KG1 (cell line): Measurements from ENCODE around the gene HSPA6.
A peak's percentile ranks its signal among the peaks of the same experiment; 100 is the strongest.
"Not testable (repeated sequence)": the region's sequence is repeated elsewhere in the genome, so short reads cannot be mapped to it uniquely, and the experiment has no call there.

Source experiments
- DNase-seq: peaks from one replicate; lab custom pipeline; 2025; lab: John Stamatoyannopoulos, UW

The HSPA6 gene

DNA sequence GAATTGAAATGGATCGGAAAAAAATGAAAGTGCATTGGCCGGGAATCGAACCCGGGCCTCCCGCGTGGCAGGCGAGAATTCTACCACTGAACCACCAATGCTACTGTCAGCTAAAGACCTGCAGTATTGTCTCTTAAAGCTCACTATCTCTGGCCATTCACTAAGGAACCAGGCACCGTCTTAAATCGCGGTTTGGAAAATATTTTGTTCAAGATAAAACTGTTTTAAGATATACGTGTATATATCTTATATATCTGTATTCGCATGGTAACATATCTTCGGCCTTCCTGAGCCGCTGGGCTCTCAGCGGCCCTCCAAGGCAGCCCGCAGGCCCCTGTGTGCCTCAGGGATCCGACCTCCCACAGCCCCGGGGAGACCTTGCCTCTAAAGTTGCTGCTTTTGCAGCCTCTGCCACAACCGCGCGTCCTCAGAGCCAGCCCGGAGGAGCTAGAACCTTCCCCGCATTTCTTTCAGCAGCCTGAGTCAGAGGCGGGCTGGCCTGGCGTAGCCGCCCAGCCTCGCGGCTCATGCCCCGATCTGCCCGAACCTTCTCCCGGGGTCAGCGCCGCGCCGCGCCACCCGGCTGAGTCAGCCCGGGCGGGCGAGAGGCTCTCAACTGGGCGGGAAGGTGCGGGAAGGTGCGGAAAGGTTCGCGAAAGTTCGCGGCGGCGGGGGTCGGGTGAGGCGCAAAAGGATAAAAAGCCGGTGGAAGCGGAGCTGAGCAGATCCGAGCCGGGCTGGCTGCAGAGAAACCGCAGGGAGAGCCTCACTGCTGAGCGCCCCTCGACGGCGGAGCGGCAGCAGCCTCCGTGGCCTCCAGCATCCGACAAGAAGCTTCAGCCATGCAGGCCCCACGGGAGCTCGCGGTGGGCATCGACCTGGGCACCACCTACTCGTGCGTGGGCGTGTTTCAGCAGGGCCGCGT, at the start of gene HSPA6:
Gene HSPA6 (plus strand): TSS at position 724 of the 925 bp plus-strand sequence. CDS start 119 bp downstream, at position 843.
- peak; percentile 93 for DNase-seq

DNA sequence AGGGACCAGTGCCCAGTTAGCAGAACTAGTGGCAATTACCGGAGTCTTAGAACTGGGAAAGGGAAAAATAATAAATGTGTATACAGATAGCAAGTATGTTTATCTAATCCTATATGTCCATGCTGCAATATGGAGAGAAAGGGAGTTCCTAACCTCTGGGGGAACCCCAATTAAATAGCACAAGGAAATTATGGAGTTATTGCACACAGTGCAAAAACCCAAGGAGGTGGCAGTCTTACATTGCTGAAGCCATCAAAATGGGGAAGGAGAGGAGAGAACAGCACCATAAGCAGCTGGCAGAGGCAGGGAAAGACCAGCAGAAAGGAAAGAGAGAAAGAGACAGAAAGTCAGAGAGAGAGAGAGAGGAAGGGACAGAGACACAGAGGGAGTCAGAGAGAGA, 46.6 kb upstream of the HSPA6 start:
- DNase-seq: not testable (repeated sequence)

DNA sequence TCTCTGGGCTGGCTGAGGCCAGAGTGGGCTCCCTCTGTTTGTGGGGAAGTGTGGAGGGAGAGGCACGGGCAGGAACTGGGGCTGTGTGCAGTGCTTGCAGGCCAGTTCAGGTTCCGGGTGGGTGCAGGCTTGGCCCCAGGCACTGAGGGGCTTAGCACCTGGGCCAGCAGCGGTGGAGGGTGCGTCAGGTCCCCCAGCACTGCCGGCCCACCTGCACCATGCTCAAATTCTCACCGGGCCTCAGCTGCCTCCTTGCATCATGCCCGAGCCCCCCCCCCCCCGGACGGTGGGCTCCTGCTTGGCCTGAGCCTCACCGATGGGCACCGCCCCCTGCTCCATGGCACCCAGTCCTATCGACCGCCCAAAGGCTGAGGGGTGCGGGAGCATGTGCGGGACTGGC, 45.4 kb upstream of the HSPA6 start:
- DNase-seq: no peak

DNA sequence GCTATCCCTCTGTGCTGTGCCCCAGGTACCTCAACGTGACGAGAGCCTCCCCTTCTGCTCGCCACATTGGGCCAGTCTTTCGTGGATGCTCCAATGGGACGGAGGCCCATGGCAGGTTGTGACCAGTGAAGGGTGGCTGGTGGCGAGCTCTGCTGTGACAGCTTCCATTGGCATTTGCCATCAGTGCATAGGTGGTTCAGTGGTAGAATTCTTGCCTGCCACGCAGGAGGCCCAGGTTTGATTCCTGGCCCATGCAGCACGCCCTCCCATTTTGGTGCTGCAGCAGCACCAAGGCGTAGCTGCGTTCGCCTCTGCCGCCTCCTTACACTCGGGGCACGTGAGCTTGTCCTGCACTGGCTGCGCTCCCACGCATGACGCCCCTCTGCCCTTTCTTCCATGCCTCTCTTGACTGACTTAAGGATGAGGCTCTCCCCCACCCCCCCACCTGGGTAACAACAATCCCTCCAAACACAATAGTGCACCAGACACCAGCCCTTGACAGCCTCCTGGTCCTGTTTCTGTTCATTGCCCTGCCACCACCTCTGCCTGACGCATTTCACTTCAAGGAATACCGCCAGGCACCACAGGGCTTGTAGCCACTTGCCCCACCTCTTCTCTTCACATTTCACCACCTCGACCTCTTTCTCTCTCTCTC, 43.8 kb upstream of the HSPA6 start:
- no peak for DNase-seq

DNA sequence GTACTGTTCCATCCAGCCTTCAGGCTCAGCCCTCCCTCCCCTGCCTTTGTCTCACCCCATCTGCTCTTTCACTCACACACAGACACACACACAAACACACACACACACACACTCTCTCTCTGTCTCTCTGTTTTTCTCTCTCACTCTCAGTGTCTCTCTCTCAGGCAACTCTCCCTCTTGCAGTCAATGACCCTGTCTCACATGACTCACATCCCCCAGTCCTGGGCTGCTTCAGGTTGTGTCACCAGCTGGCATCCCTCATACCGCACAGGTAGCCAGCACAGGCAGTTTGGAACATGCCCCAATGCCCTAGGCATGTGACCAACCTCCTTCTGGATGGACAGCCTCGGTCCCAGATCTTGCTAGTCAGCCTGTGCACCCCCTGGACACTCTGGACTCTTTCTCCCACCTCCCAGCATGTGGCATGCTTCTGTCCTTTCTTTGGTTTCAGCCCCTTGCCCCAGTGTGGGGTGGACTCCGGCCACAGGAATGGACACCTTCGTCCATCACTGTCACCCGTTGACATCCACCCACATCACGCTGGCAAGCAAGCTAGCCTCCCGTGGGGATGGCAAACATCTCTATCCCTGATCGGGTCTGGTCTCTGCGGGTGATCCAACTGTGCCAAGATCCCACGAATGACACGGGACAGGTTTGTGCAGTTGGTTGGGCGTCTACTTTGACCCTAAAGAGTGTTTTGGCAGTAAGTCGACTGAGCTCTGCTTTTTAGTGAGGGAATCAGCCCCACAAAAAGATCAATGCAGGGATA, 42.5 kb upstream of the HSPA6 start:
- DNase-seq: no peak

DNA sequence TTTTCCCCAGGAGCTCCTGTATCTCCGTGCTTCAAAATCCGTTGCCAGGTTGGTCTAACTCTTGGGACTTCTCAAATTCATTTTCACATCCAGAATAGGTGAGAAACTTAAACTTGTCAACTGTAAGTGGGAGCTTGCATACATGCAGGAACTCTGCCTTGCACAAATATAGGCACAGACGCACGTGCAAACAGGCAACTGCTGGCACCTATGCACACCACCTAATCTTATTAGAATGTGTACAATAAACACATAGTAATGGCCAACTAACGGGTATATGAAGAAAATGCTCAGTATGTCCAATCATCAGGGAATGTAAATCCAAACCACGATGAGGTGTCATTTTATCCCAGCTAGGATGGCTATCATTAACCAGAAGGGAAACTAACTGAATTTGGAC, 41.7 kb upstream of the HSPA6 start:
- no peak for DNase-seq

DNA sequence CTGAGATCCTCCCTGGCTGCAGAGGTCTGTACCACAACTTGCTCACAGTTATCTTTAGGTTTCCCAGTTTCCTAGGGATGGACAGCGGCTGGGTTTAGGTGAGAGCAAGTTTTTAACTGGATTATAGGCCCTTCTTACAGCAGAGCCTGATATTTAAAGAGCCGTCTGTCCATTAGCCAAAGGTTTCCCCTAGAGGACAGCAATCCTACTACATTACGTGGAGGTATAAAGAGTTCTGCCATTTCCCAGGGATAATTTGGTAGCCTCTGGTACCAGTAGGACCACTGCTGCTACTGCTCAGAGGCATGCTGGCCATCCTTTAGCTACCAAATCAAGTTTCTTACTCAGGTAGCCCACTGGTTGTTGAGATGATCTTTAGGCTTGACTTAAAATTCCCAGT, 41.0 kb upstream of the HSPA6 start:
- DNase-seq: no peak

DNA sequence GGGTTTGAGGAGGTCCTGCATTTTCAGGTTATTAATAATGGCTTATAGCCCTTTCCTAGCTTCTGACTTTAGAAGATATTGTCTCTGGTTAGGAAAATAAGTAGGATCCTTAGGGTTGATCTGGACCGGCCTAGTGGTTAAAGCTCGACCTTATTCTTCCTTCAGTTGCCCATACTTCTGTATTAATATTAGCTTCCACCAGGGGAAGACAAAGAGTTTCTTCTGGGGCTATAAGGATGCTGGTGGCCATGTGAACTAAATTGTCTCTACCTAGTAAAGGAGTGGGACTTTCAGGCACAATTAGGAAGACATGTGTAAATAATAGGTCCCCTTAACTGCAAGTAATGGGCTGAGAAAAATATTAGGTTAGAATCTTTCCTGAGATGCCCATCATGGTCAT, 39.7 kb upstream of the HSPA6 start:
- peak; percentile 24 for DNase-seq

DNA sequence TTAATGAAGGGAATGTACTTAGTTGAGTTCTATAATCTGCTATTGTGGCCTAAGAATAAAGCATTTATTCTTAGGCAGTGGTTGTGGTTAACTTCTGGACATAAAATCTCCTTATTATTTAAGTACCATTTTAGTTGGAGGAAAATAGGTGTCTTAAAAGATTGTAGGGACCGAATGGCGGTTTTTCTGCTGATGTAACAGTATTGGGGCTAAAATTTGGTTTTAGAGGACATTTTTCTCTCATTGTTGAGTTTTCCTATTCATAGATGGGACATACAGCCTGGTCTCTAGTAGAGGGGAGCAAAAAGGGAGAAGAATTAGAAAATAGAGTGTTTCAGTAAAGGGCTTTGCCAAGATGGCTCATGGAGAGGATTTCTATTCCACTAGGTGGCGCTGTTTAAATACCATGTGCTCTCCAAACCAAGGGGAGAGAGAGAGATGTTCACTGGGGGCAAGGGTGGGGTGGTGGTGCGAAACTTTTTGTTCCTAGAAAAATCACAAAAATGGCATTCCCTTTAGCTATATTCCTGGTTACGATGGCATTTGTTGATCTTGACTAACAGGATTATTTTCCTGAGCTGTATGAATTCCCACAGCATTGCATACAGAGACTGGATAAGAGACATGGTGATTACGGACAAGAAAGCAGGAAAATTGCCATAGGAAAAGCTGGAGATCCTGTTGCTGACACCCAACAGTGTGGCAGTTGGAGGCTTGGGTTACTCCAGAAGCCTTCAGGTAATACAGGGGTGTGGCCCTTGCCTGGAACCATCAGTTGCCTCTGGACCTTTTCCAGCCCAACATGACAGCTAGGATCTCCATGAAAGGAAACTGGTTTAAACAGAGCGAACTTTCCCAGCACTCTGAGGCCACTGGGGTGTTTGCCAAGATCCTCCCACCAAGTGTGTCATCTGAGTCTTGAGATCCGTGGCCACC, 37.3 kb upstream of the HSPA6 start:
- peak; percentile 83 for DNase-seq

DNA sequence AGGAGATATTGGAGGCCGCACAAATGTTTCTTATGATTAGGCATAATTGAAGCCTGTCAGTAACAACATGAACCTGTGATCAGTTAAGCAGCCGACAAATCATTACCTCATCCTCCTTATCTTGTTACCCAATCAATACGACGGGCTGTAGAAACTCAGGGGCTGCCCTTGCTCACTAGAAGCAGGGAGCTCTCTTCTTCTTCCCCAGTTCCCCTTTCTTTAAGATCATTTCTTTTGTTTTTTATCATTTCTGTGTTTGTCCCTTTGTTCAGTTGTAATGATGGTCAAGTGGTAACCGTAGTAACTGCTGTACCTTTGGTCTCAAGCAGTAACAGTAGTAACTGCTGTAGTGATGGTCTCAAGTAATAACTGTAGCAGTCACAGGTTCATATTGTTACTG, 32.9 kb upstream of the HSPA6 start:
- DNase-seq: no peak

DNA sequence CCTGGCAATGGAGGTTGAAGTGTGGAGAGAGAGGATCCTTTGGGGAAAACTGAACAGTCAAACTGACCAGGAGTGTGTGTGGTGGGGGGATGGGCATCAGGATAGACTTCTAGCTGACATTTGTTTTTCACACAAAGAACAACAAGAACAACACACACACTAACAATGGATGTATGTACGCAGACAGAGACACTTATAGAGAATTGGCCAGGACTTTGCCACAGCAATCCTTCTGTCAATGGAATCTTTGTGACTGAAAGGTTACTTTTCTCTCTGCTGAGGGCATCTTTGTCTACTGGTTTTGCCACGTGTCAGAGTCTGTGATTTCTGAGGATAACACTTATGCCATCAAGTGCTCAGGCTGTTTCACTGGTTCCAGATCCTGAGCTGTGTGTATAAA, 31.5 kb upstream of the HSPA6 start:
- no peak for DNase-seq

DNA sequence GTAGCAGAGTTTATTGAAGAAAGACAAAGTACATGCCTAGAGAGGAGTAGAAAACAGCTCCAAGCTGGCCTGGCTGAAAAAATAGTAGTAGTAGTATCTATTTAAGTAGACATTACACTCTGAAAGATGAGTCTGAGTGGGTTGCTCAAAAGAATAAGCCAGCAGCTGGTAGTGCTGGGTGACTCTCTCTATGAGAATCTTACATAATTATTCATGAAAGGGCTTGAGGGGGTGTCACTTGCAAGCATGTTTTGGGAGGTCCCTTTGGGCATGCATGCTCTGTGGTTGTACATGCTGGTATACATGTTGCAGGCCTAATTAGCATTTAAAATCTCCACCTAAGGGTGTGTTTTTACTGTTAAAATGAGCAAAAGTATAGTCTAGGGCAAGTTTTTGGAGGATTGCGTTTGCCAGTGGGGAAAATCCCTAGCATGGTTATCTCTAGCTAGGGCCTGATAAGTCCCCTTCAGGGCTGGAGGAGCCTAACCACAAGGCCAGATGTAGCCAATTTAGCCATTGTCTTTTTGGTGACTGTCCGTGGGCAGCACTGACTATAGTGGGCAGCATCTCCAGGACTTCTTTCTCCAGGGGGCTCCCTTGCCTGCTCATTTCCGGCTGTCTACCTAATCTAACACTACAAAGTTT, 30.1 kb upstream of the HSPA6 start:
- no peak for DNase-seq

DNA sequence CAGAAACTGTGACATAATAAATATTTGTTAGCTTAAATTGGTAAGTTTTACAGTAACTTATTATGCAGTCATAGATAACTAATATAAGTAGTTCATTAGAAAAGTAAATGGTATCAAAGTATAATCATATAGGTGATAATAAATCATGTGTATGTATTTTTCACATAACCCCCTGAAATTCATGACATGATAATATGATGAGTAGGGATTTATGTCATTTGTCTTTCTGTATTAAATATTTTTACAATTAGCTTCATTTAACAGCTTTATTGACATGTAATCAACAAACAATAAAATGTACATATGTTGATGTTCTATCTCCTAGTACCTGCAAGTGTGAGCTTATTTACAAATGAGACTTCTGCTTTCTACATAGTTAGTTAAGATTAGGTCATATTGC, 28.9 kb upstream of the HSPA6 start:
- no peak for DNase-seq

DNA sequence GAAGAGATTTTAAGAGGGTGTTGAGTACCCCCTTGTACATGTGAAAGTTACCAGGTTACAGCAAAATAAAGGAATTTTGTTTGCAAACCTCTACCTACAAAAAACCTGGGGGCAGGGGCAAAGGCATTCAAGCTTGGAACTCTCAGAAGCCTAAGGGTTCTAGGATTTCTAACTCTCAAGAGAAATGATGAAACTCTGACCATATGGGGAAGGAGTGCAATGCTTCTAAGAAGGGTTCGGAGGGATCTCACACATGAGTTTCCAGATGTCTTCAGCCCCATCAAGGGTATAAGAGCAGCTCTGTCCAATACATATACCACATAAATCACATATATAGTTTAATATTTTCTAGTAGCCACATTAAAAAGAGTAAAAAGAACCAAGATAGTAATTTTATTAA, 26.4 kb upstream of the HSPA6 start:
- DNase-seq: no peak

DNA sequence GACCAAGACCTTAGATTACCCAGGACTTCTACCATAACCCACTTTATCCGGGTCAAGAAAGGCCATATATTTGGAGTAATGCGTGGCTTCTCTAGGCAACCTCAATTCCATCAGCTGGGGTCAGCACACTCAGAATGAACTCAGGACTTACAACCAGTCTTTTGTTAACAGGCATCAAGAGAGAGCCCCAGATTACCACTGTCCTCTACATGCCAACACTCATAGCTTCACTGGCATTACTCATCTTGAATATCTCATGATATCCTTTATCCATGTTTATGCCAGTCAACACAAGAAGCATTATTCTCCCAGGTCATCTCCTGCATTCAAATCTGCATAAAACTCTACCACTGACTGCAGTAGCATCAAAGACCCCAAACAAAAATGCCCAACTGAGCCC, 25.7 kb upstream of the HSPA6 start:
- no peak for DNase-seq

DNA sequence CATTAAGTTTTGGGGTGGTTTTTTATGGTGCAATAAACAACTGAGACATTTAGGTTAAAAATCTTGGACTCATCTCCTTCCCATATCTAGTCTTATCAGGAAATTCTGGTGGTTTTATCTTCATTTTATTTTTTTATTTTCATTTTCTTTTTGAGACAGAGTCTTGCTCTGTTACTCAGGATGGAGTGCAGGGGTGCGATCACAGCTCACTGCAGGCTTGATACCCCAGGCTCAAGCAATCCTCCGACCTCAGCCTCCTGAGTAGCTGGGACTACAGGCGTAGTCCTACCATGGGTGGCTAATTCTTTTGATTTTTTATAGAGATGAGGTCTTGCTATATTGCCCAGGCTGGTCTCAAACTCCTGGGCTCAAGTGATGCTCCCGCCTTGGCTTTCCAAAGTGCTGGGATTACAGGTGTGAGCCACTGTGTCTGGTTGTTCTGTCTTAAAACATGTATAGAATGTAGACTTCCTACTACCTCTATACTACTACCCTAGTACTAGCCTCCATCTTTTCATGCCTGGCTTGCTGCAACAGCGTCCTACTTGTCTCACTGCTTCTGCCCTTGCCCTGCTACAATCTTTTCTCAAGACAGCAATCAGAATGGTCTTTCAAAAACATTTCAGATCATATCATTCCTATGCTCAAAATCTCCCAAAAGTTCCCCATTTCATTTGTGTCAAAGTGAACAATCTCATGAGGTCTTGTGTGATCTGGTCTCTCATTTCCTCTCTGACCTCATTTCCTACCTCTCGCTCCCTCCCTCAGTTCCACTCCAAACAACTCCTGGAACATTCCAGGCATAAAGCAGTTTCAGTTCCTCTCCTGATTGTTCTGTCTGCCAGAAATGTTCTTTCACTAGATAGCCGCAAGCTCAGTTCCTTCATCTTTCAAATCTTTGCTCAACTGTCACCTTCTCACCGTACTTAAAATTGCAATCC, 25.0 kb upstream of the HSPA6 start:
- no peak for DNase-seq

DNA sequence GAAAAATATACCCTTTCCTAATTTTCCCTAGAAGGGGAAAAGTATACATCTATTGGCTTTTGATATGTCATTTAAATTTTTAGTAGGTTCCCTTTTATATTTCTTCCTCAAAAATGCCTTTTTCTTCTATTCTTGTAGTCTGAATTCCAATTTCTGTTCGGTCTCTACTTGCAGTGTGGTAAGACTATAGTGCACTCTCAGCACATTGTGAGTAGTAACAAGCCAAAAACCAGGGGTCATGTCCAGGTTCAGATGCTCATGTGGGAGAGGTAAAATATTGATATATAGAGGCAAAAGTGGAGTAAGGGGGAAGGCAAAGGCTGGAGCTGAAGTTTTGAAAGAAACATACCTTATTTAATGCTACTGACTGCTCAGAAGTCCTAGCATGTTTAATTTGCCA, 23.1 kb upstream of the HSPA6 start:
- DNase-seq: no peak

DNA sequence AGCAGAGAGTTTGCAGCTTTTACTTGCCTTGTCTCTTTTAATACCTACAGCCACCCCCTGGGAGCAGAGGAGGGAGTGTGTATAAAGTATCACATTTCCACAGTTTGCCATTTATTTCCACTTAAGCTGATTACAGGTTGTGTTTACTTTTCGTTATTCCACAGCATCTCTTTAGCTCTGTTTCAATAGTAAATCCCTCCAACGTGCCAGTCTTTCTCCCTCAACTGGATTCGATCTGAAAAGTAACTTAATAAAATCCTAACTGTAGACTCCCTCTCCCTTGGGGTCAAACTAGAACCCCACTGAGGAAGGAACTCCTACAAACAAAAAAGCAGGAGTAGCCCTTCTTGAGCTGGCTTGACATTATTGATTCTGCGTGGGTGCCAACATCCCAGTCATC, 22.2 kb upstream of the HSPA6 start:
- no peak for DNase-seq

DNA sequence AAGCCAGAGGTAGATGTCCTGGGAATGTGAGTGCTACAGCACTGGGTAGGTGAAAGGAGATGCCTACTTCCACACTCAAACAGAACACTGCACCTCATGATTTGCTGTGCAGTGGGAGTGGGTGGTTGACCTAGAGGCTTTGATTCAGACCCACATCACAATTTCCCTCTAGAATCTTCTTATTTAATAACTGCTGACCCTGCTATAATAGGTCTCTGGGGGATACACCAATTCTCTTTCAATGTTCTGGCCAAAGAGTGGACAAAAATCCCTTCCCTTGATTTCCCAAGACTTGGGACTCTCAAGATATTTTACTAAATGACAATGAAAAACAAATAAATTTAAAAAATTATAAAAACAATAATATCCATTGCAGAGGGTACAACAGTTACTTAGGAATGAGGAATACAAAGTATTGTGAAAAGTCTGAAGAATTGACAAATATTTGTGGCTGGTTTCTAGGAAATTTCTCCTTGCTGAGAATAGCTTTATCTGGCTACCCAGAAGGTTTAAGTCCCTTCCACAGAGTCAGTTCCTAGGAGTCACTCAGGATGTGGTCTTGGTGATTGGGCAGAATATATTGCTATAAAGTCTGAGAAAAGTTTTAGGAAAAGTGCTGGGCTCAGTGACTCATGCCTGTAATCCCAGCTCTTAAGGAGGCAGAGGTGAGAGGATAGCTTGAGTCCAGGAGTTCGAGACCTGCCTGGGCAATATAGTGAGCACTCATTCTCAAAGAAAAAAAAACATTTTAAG, 21.5 kb upstream of the HSPA6 start:
- DNase-seq: no peak
